H4 (cell line): ENCODE results near the gene RPS6KL1. TPM values are rescaled to one million over a fixed set of nuclear protein-coding genes. Genes with fewer than 3 reads are reported as not detected.
"Not testable (repeated sequence)": the region's sequence is repeated elsewhere in the genome, so short reads cannot be mapped to it uniquely, and the experiment has no call there.

Experiments
- DNase-seq: peaks from one replicate; pipeline ENCODE4 v3.0.0-alpha.2; 2015; ENCODE audit warnings: low spot score
- total RNA-seq: library from RNA; depleted of rRNA; stranded (reverse); fragments of >200 nt; shearing (Covaris generic); gene quantifications from 2 replicates; pipeline ENCODE4 v1.2.3, GENCODE V29; 2014

RPS6KL1 gene
- total RNA-seq, 1 experiment from 2014 or later, result not detected

DNA sequence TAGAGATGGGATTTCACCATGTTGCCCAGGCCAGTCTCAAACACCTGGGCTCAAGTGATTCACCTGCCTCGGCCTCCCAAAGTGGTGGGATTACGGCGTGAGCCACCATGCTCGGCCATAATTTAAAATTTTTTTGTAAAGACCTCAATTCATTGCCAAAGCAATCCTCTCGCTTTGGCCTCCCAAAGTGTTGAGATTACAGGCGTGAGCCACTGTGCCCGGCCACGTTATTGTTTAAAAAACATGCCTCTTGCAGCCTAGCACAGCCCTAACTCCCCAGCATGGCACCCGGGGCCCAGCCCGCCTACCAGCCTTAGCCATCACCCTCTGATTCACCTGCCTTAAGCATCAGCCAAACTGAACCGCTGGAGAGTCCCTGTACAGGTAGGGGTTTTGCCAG, 13.1 kb upstream of the RPS6KL1 start:
- DNase-seq, result no peak

DNA sequence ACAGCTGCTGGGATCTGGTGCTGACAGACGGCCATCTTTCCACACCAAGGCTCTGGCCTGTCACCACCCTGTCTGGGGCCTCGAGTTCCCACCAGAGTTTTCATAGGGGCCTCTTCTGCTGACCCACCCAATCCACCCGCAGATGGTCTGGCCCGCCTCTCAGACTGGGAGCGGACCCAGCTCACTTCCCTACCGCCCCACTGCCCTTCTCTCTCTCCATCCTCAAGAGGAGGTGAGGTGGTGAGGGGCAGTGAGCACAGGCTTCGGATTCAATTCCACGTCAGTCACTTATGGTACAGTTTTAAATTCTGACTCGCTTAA, 12.3 kb upstream of the RPS6KL1 start:
- DNase-seq, result no peak

DNA sequence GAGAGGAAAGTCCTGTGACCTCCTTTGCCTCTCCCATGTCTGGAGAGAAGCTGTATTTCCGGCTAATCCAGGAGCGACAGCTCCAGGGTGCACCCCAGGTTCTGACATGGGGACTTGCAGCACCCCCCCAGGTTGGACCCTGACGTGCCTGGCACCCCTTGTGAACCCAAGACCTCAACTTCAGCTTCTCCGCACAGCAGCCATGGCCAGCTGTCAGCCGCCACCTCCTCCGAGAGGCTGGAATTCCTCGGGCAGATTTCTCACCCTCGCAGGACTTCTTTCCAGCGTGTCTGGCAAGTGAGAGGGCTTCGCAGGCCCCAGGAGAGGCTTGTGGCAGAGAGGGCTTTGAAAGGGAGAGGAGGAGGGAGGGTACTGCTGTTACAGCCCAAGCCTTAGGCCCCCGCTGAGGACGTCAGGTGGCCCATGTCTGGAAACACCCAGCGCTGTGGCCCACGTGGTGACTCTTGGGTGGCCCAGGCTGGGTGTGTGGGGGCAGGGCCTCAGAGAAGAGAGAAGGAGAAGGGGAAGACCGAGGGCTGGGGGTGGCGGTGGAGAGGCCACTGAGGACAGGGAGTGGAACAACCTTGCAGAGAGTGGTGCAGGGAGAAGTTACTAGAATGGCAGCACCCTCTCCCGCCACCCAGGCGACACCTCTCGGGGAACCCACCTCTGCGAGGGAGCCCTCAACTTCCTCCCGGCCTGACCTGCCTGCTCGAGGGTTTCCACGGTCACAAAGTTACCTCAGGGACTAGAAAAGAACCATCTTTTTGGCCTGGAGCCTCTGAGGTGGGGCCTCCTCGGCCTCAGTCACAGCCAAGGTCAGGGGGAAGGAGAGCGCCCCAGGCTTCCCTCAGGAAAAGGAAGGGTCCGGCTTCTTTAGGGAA, 11.7 kb upstream of the RPS6KL1 start:
- no peak for DNase-seq

DNA sequence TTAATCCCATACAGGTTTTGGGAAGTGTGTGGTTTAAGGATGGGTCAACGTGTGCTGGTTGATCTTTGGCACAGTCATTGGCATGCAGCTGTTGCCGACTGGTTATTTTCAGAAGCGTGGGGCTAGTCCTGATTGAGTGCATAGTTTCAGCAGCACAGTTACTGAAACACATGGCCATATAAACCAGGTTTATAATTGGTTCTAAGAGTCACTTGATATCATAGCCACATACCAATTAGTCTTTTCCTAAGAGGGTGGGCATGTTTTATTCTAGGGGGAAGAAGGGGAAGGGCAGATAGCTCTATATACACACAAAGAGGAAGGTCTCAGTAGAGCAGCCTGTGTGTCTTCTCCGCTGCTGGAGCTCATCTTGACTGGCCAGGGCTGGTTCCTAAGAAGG, 11.0 kb upstream of the RPS6KL1 start:
- DNase-seq, result no peak

DNA sequence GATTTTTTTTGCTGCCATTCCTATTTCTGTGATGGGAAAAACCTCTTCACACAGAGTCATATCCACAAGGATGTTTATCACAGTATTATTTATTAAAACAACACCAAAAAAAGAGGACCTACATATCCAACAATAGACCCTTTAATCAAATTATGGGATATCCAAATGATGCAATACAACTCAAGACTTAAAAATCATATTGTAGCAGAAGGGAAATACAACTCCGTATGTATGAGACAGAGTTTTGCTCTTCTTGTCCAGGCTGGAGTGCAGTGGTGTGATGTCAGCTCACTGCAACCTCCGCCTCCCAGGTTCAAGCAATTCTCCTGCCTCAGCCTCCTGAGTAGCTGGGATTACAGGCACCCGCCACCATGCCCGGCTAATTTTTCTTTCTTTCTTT, 9.9 kb upstream of the RPS6KL1 start:
- not testable (repeated sequence) for DNase-seq

DNA sequence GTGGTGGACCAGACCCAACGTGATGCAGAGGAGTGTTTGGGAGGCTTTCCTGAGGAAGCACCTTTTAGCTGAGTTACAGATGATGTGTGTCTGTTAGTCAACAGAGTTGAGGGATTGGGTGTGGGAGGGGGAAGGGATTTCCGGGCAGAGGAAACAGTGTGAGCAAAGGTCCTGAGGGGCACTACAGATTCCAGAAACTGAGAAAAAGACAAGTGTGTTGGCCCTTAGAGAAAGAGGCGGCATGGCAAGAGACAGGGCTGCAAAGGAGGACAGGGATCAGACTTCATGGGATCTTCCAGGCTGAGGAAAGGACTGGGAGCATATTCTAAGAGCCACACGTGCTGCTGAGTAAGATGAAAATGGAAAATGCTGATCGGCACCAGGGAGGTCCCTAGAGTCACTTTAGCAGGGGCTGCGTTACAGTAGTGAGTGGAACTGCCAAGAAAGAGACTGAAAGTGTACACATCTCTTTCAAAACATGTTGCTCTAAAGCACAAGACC, 9.4 kb upstream of the RPS6KL1 start:
- DNase-seq, result no peak

DNA sequence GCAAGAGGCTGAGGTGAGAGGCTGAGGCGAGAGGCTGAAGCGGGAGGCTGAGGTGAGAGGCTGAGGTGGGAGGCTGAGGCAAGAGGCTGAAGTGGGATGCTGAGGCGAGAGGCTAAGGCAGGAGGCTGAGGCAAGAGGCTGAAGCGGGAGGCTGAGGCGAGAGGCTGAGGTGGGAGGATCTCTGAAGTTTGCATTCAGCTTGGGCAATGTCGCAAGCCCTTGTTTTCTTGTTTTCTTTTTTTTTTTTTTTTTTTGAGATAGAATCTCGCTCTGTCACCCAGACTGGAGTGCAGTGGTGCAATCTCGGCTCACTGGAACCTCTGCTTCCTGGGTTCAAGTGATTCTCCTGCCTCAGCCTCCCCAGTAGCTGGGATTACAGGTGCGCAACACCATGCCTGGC, 8.7 kb upstream of the RPS6KL1 start:
- not testable (repeated sequence) for DNase-seq

DNA sequence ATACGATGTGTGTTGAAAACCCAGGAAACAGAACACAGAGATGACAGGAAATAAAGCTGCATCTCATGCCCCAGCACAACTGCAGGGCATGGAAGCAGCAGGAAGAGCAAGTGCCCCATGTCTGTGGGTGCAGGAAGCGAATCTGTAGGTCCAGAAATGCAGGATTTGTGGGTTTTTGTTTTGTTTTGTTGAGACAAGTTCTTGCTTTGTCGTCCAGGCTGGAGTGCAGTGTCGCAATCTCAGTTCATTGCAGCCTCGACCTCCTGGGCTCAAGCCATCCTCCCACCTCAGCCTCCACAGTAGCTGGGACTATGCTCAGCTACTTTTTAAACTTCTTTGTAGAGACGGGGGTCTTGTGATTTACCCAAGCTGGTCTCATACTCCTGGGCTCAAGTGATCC, 6.2 kb upstream of the RPS6KL1 start:
- DNase-seq, result no peak

DNA sequence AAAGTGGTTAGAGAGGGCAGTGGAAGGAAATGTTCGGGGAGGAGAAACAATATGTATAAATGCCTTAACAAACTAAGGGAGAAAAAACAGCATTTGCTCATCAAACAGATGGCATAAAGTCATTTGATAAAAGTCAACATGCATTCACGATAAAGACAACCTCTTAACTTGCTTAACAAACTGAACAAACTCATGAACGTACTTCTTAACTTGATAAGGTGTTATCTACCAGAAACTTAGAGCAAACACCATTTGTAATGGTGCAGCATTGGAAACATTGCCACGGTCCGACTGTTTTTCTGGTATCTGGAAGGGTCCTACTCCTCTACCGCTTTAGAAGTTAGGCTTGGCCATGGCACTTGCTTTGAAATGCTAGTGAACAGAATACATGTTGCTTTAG, 4.2 kb upstream of the RPS6KL1 start:
- DNase-seq, result no peak

DNA sequence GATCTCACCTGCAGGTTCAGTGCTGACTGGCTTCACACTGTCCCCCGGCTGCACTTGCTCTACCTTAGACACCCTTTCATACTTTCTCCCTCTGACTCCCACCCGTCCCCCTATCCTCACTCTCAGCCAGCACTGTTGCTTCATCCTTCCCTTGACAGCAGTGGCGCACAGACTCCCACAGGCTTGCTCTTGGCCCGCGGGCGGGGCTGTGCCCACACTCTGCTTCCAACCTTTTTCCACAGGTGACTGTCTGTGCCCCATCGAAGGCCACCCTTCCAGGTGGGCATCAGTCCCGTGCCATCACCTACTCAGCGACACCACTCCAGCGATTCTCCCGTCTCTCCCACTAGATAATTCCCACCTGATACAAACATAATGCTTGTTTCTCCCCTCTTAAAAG, 1.0 kb upstream of the RPS6KL1 start:
- DNase-seq, result no peak

DNA sequence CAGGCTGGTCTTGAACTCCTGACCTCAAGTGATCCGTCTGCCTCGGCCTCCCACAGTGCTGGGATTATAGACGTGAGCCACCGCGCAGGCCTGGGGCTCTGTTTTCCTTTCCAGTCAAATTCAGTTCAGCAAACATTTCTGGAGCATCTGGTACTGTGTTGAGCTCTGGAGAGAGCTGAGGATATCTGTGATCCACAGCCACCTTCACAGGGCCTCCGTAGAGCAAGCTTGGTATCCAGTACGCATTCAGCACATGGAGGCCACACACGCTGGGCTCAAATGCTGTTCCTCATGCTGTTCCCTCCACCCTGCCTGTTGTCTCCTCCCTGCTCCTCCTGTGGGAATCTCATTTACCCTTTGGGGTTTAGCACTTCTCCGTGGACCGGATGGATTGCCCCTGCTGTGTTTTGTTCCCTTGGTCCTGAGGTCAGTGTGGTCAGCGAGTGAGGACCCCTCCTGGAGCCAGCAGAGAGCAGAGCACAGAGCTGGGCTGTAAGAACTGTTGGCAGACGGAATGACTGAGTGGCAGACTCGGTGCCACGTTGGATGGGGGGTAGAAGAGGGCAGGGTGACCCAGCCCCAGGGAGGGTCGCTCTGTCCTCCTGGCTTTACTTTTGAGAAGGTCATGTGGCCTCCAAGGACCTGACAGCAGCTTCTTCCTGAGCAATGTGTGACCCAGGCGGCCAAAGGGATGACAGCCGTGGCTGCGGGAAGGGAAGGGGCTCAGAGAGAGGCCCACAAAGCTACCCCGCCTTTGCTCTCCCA, 891 bp downstream of the RPS6KL1 start:
- DNase-seq, result no peak

DNA sequence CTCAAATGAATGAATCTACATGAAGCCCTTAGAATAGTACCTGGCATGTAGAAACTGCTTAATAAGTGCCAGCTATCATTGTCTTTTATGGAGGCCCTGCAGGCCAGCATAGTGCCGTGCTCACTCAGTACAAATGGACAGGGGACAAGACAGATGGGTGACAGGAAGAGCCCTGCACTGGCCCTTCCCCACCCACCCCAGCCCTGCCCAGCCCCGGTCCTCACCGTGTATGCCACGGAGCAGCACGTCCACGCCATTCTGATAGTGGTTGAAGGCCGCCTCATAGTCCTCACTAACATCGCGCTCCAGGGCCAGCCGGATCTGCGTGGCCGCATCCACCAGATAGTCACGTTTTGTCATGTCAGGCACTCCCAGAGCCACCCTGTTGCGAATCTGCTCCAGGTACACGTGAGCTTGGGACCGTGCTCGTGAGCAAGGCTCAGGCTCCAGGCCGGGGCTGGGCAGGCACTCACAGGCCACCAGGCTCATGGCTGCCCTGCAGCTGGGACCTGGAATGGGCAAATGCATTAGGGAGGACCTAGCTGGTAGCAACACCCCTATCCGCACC, 1.9 kb downstream of the RPS6KL1 start:
- no peak for DNase-seq

DNA sequence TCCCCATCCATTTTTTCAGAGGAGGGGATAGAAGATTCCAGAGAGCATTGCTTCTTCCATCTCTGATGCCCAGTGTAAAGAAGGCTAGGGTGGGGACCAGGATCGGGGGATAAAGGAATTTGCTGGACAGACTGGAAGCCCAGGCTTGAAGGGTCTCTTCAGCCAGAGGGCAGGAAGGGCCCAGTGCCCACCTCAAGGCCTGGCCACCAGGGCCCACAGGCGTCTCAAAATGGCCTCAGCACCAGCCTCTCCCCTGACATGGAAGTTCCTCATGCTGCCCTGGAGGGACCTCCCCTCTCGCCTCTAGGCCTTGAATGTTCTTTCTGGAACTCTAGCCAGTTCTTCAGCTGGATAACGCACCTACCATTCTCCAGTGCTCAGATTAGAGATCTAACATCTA, 2.8 kb downstream of the RPS6KL1 start:
- DNase-seq, result no peak

DNA sequence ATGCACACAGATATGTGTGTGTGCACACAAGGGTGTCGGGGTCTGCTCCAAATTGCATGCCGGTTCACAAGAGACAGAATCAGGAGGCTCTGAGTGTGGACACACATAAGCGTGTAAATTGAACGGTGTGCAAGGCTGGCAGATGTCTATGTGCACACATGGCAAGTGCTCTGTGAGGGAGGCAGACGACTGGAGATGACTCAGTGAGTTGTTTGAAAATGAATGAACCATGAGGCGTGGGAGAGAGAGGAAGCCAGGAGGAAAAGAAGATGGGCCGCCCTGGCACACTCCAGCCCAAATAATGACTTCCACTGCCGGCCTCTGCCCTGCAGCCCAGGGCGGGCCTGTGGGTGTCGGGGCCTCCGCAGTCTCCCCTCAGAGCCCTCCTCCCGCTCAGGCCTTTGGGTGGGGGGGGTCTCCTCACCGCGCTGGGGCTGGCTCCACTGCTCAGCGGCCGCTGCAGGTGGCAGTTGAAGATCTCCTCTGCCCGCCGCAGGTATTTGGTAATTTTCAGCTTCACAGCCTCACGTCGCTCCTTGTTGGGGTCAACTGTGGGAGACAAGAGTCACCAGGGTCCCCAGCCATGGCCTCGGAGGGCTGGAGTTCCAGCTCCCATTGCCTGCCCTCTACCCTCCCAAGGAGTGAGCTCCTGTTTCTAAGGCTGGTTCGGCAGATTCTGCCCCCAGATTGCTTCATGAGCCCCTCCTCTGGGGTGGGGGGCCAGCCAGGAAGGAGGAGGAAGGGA, 3.5 kb downstream of the RPS6KL1 start:
- DNase-seq, result no peak

DNA sequence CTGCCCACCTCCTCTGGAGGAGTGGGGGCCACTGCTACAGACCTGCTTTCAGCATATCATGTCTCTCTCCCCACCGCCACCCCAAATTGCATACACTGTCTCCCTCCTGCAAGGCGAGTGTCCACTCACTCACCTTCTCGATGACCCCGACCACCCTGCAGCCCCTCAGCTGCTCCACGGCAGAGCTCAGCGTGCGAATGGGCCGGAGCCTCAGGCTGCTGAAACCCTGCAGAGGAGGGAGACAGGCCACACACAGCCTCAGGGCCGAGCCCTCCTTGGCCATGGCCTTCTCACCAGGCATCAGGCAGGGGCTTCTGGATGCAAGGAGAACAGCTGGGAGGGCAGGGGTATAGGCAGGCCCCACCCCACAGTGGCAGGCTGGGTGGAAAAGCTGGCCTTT, 4.7 kb downstream of the RPS6KL1 start:
- DNase-seq, result no peak

DNA sequence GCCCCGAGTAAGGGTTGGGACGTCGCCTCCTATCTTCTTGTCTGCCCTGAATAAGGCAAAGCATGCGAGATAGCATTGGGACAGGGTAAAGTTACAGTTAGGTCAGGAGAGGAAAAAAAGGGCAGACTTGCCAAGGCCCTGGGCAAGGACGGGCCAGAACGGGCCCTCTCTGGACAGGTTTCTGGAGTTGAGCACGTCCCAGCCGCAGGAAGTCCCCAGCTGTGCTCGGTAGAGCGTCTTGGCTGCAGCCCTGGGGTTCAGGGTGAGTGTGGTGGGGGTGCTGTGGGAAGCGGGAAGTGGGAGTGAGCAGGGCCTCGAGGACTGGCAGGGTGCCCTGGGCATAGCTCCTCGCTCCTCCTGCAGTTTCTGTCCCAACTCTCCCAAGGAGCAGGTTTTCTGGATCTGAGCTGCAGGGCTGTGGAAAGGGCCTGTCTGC, 5.4 kb downstream of the RPS6KL1 start:
- no peak for DNase-seq

DNA sequence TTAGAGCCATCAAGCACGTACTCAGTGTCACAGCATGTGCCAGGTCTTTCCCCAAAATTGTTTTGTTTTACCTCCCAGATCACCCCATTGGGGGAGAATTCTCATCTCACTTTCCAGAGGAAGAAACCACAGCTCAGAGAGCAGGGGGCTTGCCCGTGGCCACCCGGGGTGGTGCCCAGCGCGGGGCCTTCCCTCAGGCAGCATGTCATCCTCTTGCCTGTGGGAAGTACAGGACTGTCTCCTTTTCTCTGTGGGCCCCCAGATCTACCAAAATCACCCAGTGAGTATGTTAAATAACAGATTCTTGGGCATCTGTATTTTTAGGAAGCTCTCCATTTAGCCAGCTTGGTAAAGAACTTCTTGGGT, 5.9 kb downstream of the RPS6KL1 start:
- DNase-seq, result no peak

DNA sequence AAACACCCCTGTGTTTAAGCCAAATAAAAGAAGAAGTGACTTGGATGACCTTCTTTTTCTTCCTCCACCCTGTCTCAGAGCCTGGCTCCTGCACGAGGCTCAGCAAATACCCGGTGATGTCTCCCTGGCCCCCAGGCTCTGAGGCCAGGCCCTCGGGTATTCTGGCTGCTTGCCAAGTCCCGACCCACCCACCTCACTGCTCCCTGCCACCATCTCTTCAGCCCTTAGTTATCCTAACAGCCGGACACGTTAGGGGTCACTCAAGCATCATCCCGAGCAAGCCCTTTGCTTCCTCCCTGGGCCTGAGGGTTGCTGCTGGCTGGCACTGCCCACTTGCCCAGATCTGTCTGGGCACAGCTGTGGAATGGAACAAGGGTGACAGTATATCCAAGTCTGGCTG, 7.2 kb downstream of the RPS6KL1 start:
- DNase-seq, result no peak

DNA sequence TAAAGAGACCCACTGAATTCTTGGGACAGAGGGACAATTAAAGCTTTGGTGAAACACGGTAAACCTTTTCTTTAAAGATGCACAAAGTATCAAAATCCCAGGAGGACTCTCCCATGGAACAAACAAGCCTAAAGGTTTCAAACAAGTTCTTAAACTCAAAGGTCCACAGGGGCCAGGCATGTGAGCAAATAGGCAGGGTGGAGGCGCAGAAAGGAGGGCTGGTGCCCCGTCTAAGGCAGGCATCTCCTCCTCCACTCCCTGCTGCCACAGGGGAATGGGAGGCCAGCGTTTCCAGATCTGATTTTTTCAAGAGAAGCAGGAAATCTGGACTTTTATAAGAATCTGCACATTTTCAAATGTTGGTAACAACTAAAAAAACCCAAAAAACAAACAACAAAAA, 7.6 kb downstream of the RPS6KL1 start:
- DNase-seq, result no peak

DNA sequence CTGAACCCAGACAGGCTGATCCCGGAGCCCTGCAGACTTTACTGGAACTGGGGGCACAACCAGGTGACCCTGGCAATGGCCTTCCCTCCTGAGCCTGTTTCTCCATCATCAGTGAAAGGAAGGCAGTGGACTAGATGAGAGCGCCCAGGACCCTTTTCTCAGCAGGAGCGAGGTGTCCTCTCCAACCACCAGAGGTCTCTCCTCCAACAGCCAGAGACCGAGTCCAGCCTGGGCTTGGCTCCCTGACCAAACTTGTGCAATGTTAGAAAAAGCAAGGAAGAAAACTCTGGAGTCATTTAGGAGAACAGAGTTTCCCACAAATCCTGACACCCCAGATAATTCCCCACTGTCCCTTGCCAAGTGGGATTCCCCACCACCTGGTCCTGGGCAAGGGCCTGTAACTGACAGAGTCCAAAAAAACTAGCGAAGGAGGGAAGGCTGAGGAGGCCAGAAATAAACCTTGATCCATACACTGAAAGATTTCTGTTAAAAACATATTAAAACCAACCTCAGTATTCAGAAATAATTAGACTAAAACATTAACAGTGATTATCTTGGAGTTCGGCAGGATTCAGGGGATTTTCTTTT, 9.0 kb downstream of the RPS6KL1 start:
- peak; percentile 60 for DNase-seq

DNA sequence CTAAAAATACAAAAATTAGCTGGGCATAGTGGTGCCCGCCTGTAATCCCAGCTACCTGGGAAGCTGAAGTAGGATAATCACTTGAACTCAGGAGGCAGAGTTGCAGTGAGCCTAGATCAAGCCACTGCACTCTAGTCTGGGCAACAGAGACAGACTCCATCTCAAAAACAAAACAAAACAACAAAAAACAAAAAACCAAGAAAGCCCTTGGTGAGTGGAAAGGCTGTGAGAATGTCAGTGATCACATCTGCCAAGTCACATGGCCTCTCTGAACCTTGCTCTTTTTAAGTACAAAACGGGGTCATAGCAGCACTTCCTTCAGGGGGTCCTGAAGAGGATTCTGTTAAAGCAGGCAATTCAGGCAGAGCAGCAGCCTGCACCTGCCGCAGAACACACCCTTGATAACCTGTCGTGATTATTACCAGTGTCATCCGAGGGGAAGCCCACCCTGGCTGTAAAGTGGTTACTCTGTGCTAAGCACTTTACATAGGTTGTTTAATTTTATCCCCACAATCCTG, 9.6 kb downstream of the RPS6KL1 start:
- DNase-seq, result no peak

DNA sequence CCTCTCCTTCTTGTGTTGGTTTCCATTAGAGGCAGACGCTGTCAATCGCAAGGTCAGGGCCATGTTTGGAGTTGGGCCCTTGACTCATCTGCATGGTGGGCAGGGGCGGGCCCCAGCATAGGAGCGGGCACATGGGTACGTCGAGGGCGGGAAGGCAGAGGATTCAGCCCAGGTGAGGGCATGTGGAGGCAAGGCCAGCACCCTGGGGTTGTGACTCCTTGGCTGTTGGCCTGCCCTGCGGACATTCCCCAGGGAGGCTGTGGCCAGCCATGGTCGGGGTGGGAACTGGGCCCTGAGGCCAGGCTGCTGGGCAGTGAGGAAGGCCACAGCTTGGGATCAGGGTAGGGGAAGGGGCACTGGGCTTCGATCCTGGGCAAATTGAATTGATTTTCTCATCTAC, 10.3 kb downstream of the RPS6KL1 start:
- DNase-seq, result no peak
